ENCODE measurements around the gene ADAM17. TPM values are rescaled to one million over a fixed set of nuclear protein-coding genes. Genes with fewer than 3 reads are reported as not detected.
"Not testable (repeated sequence)": the region's sequence is repeated elsewhere in the genome, so short reads cannot be mapped to it uniquely, and the experiment has no call there.

The ADAM17 gene
- total RNA-seq, 1 donor from 2014 or later, result 57.7 TPM

DNA sequence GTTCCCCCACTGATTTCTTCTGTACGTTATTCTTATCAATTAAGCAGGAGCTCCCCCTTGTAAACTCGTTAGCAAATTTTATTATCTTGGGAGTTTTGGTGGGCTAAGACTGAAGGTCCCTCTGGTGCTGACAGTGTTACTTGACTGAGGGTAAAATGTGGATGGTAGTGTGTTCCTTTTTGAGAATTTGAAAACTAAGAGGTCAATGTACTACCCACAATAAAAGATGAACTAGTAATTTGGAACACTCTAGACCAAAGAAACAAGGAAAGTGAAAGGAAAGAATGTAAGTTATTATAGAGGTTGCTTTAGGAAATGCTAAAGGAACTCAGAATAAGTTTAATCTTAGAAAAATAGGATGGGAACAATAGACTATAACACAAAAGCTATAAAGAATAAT is 40.1 kb upstream of the ADAM17 start:
- TF ChIP-seq, protein P1, sequence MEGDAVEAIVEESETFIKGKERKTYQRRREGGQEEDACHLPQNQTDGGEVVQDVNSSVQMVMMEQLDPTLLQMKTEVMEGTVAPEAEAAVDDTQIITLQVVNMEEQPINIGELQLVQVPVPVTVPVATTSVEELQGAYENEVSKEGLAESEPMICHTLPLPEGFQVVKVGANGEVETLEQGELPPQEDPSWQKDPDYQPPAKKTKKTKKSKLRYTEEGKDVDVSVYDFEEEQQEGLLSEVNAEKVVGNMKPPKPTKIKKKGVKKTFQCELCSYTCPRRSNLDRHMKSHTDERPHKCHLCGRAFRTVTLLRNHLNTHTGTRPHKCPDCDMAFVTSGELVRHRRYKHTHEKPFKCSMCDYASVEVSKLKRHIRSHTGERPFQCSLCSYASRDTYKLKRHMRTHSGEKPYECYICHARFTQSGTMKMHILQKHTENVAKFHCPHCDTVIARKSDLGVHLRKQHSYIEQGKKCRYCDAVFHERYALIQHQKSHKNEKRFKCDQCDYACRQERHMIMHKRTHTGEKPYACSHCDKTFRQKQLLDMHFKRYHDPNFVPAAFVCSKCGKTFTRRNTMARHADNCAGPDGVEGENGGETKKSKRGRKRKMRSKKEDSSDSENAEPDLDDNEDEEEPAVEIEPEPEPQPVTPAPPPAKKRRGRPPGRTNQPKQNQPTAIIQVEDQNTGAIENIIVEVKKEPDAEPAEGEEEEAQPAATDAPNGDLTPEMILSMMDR (IDR thresholded peaks at IDR 0.05), result no peak
- peaks cover 32% of the 10 kb centered on the region for H3K4me1 ChIP-seq
- ATAC-seq, result no peak
- intact Hi-C loops (cut with DNase I), result no loop called here
- no peak overlapping the region for H3K27ac ChIP-seq
- no peak overlapping the region for H3K4me3 ChIP-seq
- DNase-seq, result no peak
- H3K27me3 ChIP-seq, result no peaks in the 10 kb centered on the region
- peaks cover 8% of the 10 kb centered on the region for H3K9me3 ChIP-seq
- peaks cover 25% of the 10 kb centered on the region for H3K36me3 ChIP-seq

DNA sequence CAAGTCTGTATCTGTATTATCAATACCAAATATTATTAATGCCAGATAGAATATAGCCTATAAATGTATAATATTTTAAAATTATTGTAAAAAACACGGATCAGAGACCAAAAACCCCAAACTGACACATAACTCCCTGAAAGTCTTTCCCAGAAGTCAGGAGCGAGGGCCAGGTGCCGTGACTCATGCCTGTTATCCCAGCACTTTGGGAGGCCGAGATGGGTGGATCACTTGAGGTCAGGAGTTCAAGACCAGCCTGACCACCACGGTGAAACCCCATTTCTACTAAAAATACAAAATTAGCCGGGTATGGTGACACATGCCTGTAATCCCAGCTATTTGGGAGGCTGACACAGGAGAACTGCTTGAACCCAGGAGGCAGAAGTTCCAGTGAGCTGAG is 39.6 kb upstream of the ADAM17 start:
- DNase-seq; intact Hi-C loops (cut with DNase I); H3K9me3 ChIP-seq; ATAC-seq; H3K27me3 ChIP-seq; H3K27ac ChIP-seq; H3K4me3 ChIP-seq: not testable (repeated sequence)
- H3K36me3 ChIP-seq, result peaks cover 25% of the 10 kb centered on the region
- H3K4me1 ChIP-seq, result peaks cover 32% of the 10 kb centered on the region

GRCh38 chr2:9594366-9595054 is 38.9 kb upstream of the ADAM17 start:
- ATAC-seq (peak; percentile 97), DNase-seq (no peak)
- Histone ChIP-seq H3K27ac (peak overlapping the region; percentile 20), H3K36me3 (peaks cover 29% of the 10 kb centered on the region), H3K9me3 (peaks cover 5% of the 10 kb centered on the region), H3K4me1 (peaks cover 32% of the 10 kb centered on the region), H3K27me3 (no peaks in the 10 kb centered on the region), H3K4me3 (no peak overlapping the region)
- intact Hi-C loops (cut with DNase I), result no loop called here
- TF ChIP-seq, protein P1 (IDR thresholded peaks at IDR 0.05), result no peak

DNA sequence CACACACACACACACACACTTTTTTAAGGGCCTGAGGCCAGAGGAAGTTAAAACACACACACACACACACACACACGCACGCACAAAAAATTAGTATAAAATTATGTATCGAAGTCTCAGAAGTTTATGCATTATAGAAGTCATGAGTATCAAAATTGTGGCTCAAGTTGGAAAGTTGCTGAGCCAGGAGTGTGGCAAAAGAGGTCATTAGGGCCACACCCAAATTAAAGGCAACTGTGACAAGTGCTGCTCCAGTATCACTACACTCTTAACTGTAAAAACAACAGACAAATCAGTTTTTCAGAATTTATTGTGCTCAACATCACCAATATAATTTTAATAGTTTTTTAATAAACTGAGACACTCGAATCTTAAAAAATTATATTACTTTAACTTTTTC is 38.3 kb upstream of the ADAM17 start:
- Histone ChIP-seq H3K4me1 (peaks cover 32% of the 10 kb centered on the region), H3K4me3 (no peak overlapping the region), H3K27ac (no peak overlapping the region), H3K9me3 (no peaks in the 10 kb centered on the region), H3K27me3 (no peaks in the 10 kb centered on the region), H3K36me3 (peaks cover 33% of the 10 kb centered on the region)
- DNase-seq, result no peak
- peak; percentile 58 for ATAC-seq
- intact Hi-C loops (cut with DNase I), result no loop called here
- TF ChIP-seq, protein P1 (IDR thresholded peaks at IDR 0.05), result no peak

DNA sequence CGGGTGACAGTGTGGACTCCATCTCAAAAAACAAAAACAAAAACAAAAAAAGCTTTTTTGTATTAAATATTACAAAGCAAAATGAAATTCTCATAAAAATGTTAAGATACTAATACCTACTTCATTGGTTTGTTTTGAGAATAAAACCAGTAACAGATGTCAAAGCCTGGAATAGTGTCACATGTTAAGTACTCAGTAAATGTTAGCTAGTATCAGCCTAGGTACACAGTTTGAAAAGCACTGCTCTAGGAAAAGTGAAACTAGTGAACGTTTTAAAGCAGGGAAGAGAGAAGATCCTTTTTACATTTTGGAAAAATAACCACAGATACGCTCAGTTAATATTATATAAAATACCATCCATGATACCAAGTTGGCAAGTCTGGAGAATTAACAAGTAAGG is 37.1 kb upstream of the ADAM17 start:
- Histone ChIP-seq H3K27ac (no peak overlapping the region), H3K4me1 (peaks cover 29% of the 10 kb centered on the region), H3K36me3 (peaks cover 37% of the 10 kb centered on the region), H3K9me3 (no peaks in the 10 kb centered on the region), H3K4me3 (no peak overlapping the region), H3K27me3 (no peaks in the 10 kb centered on the region)
- intact Hi-C loops (cut with DNase I), result no loop called here
- DNase-seq (no peak), ATAC-seq (no peak)
- TF ChIP-seq, protein P1 (IDR thresholded peaks at IDR 0.05), result no peak

DNA sequence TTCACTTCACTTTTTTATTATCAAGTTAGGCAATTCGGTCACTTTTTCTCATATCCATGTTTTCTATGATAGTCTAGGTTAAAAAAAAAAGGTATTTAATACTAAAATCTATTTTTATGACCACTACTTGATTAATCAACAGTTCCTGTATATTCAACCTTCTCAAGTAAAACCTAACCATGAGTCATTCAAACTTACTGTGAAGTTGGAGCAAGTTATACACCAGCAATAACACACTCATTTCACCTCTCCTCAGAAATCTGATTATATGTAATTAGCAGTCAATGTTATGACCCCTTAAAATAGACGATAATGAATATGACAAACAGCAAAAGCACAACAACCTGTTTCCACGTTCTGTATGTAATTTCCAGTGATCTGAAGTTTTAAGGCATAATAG is 35.0 kb upstream of the ADAM17 start:
- Histone ChIP-seq H3K9me3 (no peaks in the 10 kb centered on the region), H3K4me3 (no peak overlapping the region), H3K4me1 (peaks cover 25% of the 10 kb centered on the region), H3K27me3 (no peaks in the 10 kb centered on the region), H3K36me3 (peaks cover 56% of the 10 kb centered on the region), H3K27ac (no peak overlapping the region)
- ATAC-seq (no peak), DNase-seq (no peak)
- TF ChIP-seq, protein P1 (IDR thresholded peaks at IDR 0.05), result no peak
- intact Hi-C loops (cut with DNase I), result no loop called here

All from upper lobe of right lung (tissue), 1 donor.